Gastrocnemius medialis (tissue), 4 donors: ENCODE data around the gene LY86. TPM values are rescaled to one million over a fixed set of nuclear protein-coding genes. Genes with fewer than 3 reads are reported as not detected.

ENCODE experiments used
- ATAC-seq, 2 donors: fragments of 150-250 bp; one replicate each; pipeline ENCODE4 v1.9.1; 2016
- DNase-seq, 2 donors: peaks; one replicate each; pipeline ENCODE4 v3.0.0-alpha.2; 2019
- H3K27ac ChIP-seq, 4 donors: fragments of 200-600 bp; sonication (generic); 1 replicate in 1 of 4; 2 replicates in 3 of 4; pipeline ENCODE4 v1.5.1; 2016 to 2018; ENCODE audit warnings: mild to moderate bottlenecking in 2 of 4, moderate library complexity in 1 of 4
- H3K27me3 ChIP-seq, 3 donors: fragments of 200-600 bp; sonication (generic) in 2 of 3; 1 replicate in 1 of 3; 2 replicates in 2 of 3; pipeline versions ENCODE4 v1.5.1 to v1.6.0; 2016 to 2019; ENCODE audit warnings: mild to moderate bottlenecking in 1 of 3, moderate library complexity in 1 of 3
- H3K36me3 ChIP-seq, 2 donors: fragments of 200-600 bp; sonication (generic) in 1 of 2; one replicate each; pipeline ENCODE4 v1.5.1; 2017 to 2018
- H3K4me1 ChIP-seq, 2 donors: fragments of 200-600 bp; sonication (generic) in 1 of 2; one replicate each; pipeline ENCODE4 v1.5.1; 2016 to 2017; ENCODE audit warnings: mild to moderate bottlenecking in 2 of 2
- H3K4me3 ChIP-seq, 4 donors: fragments of 200-600 bp; sonication (generic) in 3 of 4; 1 replicate in 1 of 4; 2 replicates in 3 of 4; pipeline ENCODE4 v1.5.1; 2016 to 2019; ENCODE audit warnings: mild to moderate bottlenecking in 2 of 4
- H3K9me3 ChIP-seq, 3 donors: fragments of 200-600 bp; sonication (generic) in 2 of 3; 1 replicate in 1 of 3; 2 replicates in 2 of 3; pipeline ENCODE4 v1.5.1; 2016 to 2019
- POLR2A ChIP-seq, 2 donors: fragments of 450-650 bp; IDR thresholded peaks; one replicate each; pipeline ENCODE4 v1.6.1; 2017; ENCODE audit warnings: antibody characterized with exemption in 2 of 2, mild to moderate bottlenecking in 2 of 2, moderate library complexity in 2 of 2
- in situ Hi-C, 4 donors: fragments of 200-750 bp; cut with MboI; loops; one replicate each; pipeline versions ENCODE4 v1.15.0 to v1.8.0; 2017; ENCODE audit warnings: low sequenced_read_pairs in 4 of 4
- intact Hi-C: fragments of 100-400 bp; cut with DNase I; formaldehyde crosslinking; loops from one replicate; pipeline ENCODE4 v1.15.1; 2023; ENCODE audit warnings: low total_unique reads
- total RNA-seq, 4 donors: library from RNA; depleted of rRNA; stranded (reverse); fragments of >200 nt; gene quantifications; one replicate each; pipeline versions ENCODE4 v1.1.0 to v1.2.3, GENCODE V29; 2016
- TF ChIP-seq, protein P1 (sequence below), 5 experiments: fragments of 450-650 bp in 3 of 5; fragments of 200-600 bp in 2 of 5; sonication (generic) in 2 of 5; IDR thresholded peaks in 4 of 5; conservative IDR thresholded peaks in 1 of 5; 1 replicate in 4 of 5; 2 replicates in 1 of 5; pipeline ENCODE4 v1.5.1; 2016 to 2019; ENCODE audit warnings: antibody characterized with exemption in 5 of 5, mild to moderate bottlenecking in 3 of 5, moderate library complexity in 3 of 5

The LY86 gene
- total RNA-seq, 4 donors from 2014 or later = 0.49 to 1.3 TPM; not detected in 2

- Histone ChIP-seq H3K4me3 (no peak overlapping the region), H3K36me3 (no peaks in the 10 kb centered on the region), H3K9me3 (no peaks in the 10 kb centered on the region), H3K27me3 (peaks cover 0 to 4% (median 0%) of the 10 kb centered on the region in 3 donors), H3K27ac (no peak overlapping the region), H3K4me1 (no peaks in the 10 kb centered on the region)
- ATAC-seq = no peak
- intact Hi-C loops = no loop called here
- no peak for DNase-seq
- in situ Hi-C loops = no loop called here
- TF ChIP-seq, protein P1, sequence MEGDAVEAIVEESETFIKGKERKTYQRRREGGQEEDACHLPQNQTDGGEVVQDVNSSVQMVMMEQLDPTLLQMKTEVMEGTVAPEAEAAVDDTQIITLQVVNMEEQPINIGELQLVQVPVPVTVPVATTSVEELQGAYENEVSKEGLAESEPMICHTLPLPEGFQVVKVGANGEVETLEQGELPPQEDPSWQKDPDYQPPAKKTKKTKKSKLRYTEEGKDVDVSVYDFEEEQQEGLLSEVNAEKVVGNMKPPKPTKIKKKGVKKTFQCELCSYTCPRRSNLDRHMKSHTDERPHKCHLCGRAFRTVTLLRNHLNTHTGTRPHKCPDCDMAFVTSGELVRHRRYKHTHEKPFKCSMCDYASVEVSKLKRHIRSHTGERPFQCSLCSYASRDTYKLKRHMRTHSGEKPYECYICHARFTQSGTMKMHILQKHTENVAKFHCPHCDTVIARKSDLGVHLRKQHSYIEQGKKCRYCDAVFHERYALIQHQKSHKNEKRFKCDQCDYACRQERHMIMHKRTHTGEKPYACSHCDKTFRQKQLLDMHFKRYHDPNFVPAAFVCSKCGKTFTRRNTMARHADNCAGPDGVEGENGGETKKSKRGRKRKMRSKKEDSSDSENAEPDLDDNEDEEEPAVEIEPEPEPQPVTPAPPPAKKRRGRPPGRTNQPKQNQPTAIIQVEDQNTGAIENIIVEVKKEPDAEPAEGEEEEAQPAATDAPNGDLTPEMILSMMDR (IDR thresholded peaks at IDR 0.05 in 4 of 5, conservative IDR thresholded peaks at IDR 0.05 in 1 of 5) = no peak
- no peak for TF ChIP-seq POLR2A (IDR thresholded peaks at IDR 0.05)
These were observed 27.6 kb upstream of the LY86 start for GRCh38 chr6:6560909-6561308.

GRCh38 chr6:6564154-6564553 is 24.4 kb upstream of the LY86 start:
- H3K4me3 ChIP-seq = no peak overlapping the region
- in situ Hi-C loops (no loop called here), intact Hi-C loops (no loop called here)
- no peak overlapping the region for H3K27ac ChIP-seq
- ATAC-seq (no peak), DNase-seq (no peak)
- no peaks in the 10 kb centered on the region for H3K27me3 ChIP-seq
- TF ChIP-seq, protein P1 (IDR thresholded peaks at IDR 0.05 in 4 of 5, conservative IDR thresholded peaks at IDR 0.05 in 1 of 5) = no peak
- no peak for TF ChIP-seq POLR2A (IDR thresholded peaks at IDR 0.05)
- no peaks in the 10 kb centered on the region for H3K36me3 ChIP-seq
- H3K4me1 ChIP-seq = no peaks in the 10 kb centered on the region
- no peaks in the 10 kb centered on the region for H3K9me3 ChIP-seq

GRCh38 chr6:6565069-6565468 is 23.5 kb upstream of the LY86 start:
- intact Hi-C loops = no loop called here
- Histone ChIP-seq H3K27ac (no peak overlapping the region), H3K9me3 (no peaks in the 10 kb centered on the region), H3K4me1 (no peaks in the 10 kb centered on the region), H3K4me3 (no peak overlapping the region), H3K27me3 (no peaks in the 10 kb centered on the region), H3K36me3 (no peaks in the 10 kb centered on the region)
- DNase-seq = no peak
- no peak for ATAC-seq
- no peak for TF ChIP-seq POLR2A (IDR thresholded peaks at IDR 0.05)
- TF ChIP-seq, protein P1 (IDR thresholded peaks at IDR 0.05 in 4 of 5, conservative IDR thresholded peaks at IDR 0.05 in 1 of 5) = no peak
- in situ Hi-C loops = no loop called here

DNA sequence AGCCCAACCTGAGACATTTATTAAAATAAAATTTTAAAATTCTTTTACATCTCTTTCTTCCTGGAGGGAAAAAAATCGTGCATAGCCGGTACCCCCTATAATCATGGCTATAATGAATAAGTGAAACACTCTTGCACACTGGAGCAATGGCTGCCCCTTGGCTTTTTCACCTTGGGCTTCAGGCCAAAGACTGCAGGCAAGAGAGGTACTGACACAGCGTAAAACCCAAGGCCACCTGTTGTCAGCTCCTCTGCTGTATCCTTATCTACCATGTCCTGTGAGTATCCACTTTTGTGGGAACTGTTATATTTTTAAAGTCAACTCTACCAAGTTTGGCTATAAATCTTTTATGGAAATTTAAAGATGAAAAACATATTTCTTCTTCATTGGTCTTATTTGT is 23.0 kb upstream of the LY86 start:
- Histone ChIP-seq H3K4me1 (no peaks in the 10 kb centered on the region), H3K4me3 (no peak overlapping the region), H3K27ac (no peak overlapping the region), H3K9me3 (no peaks in the 10 kb centered on the region), H3K27me3 (no peaks in the 10 kb centered on the region), H3K36me3 (no peaks in the 10 kb centered on the region)
- ATAC-seq (no peak), DNase-seq (no peak)
- intact Hi-C loops = no loop called here
- in situ Hi-C loops = no loop called here
- TF ChIP-seq, protein P1 (IDR thresholded peaks at IDR 0.05 in 4 of 5, conservative IDR thresholded peaks at IDR 0.05 in 1 of 5) = no peak
- no peak for TF ChIP-seq POLR2A (IDR thresholded peaks at IDR 0.05)

DNA sequence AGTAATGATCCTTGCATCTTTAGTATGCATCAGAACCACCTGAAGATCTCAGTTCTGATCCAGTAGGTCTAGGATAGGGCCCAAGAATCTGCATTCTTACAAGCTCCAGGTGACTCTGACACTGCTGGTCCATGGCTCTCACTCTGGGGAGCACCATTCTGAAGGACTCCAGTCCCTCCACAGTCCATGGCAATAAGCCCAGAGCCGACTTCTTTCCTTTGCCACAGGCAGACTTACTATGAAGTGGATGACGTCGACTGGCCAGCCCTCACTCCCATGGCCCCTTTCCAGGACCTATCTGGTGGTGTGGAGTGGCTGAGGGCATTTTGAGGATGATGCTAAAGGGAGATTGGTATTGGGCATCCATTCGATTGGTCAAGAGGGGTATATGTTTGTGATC is 21.8 kb upstream of the LY86 start:
- Histone ChIP-seq H3K9me3 (no peaks in the 10 kb centered on the region), H3K36me3 (no peaks in the 10 kb centered on the region), H3K27me3 (no peaks in the 10 kb centered on the region), H3K4me1 (no peaks in the 10 kb centered on the region), H3K4me3 (no peak overlapping the region), H3K27ac (no peak overlapping the region)
- intact Hi-C loops = no loop called here
- no peak for DNase-seq
- in situ Hi-C loops = no loop called here
- no peak for ATAC-seq
- no peak for TF ChIP-seq POLR2A (IDR thresholded peaks at IDR 0.05)
- TF ChIP-seq, protein P1 (IDR thresholded peaks at IDR 0.05 in 4 of 5, conservative IDR thresholded peaks at IDR 0.05 in 1 of 5) = no peak
